ENCODE data around the gene MCC. TPM values are rescaled to one million over a fixed set of nuclear protein-coding genes. Genes with fewer than 3 reads are reported as not detected.

MCC gene
- total and polyA plus RNA-seq, 2 of the 4 experiments (the other 2 are of a cell fraction), result 5.0 to 20.6 TPM

DNA sequence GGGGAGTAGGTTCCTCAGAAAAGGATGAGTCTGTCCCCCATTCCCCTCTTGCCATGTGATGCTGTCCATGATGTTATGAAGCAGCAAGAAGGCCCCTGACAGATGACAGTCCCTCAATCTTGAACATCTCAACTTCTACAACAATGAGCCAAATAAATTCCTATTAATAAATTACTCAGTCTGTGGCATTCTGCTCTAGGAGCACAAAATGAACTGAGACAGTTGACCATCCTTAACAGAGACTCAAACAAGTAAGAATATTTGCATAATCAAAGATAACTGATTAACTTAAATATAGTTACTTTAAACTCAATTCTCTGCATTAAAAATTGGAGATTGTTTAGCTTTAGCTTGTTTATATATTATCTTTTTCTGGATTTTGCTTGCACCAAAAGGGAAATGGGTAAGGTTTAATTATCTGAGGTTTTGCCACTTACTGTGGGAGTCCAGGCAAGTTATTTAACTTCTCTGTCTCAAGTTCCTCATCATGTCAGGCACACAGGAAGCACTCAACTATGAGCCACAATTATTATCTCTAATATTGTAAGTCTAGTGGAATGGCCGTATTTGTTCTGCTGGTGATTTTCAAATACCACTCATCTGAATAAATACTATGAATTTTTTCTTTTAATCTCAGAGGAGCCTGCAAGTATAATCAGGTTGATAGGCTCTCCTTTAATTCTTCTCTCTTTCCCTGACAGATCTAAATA, 216.4 kb downstream of the MCC start (continued):
- no peak for TF ChIP-seq BHLHE40 (IDR thresholded peaks at IDR 0.05; ENCODE audit: low read depth, low read length)

DNA sequence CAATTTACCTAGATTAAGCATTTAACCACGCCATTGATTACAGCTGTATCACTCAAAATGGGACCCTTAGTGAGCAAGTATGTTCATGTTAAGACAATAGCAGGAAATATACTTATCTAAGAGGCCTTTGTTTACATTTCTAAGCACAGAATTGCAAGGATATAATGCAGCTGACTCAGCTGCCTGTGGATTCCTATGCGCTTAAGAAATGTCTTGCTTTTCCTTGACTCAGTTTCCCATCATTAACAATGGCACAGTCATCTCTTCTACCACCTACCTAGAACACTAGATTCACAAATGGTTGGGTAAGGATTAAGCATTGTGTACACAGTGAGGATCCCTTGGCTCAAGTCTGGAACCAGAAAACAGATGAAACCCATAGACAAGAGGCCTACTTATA, 217.2 kb downstream of the MCC start:
- Histone ChIP-seq H3K9me1 (ENCODE audit: insufficient read depth, low read length) (no peaks in the 10 kb centered on the region), H3K9ac (ENCODE audit: low read depth, low read length) (no peak overlapping the region), H2BK15ac (ENCODE audit: low read depth, low read length) (no peak overlapping the region), H3K18ac (ENCODE audit: low read depth, low read length) (peak overlapping the region; percentile 68; the same call in 1 of the 2 replicates), H3K79me1 (ENCODE audit: low read depth in 1 of 2, low read length in 2 of 2) (peaks cover 18 to 58% of the 10 kb centered on the region in 2 experiments; a peak in 3 of 4 replicates), H2AK5ac (ENCODE audit: low read depth, low read length) (peak overlapping the region; percentile 45; the same call in 1 of the 2 replicates), H3K56ac (ENCODE audit: extremely low read depth, insufficient read depth, low read length) (no peak overlapping the region), H3K4me2 (ENCODE audit: low read depth, low read length) (peak overlapping the region; percentile 36; the same call in 1 of the 2 replicates), H2AFZ (replicated peaks; ENCODE audit: low read length, poor library complexity) (no peak overlapping the region), H4K8ac (ENCODE audit: low read depth in 2 of 2, low read length in 2 of 2) (no peak overlapping the region), H3K4ac (ENCODE audit: low read depth, low read length) (no peak overlapping the region), H3K14ac (replicated peaks; ENCODE audit: low read depth, low read length) (no peak overlapping the region), H3K4me1 (ENCODE audit: control insufficient read depth, insufficient read depth, low read length) (peaks cover 10% of the 10 kb centered on the region), H3K4me3 (ENCODE audit: insufficient read depth, low read depth, low read length) (no peak overlapping the region), H4K91ac (ENCODE audit: insufficient read depth, low read depth, low read length) (no peak overlapping the region), H3K36me3 (ENCODE audit: control insufficient read depth, insufficient read depth, low read length) (no peaks in the 10 kb centered on the region), H3K27ac (ENCODE audit: insufficient read depth, low read length) (no peak overlapping the region), H2AK9ac (replicated peaks; ENCODE audit: low read depth, low read length, poor library complexity) (no peak overlapping the region), H2BK5ac (ENCODE audit: low read depth, low read length, poor library complexity, severe bottlenecking) (peak overlapping the region; percentile 49), H3K9me3 (ENCODE audit: control insufficient read depth, insufficient read depth, low read length) (no peaks in the 10 kb centered on the region), H2BK20ac (ENCODE audit: low read depth, low read length) (peak overlapping the region; percentile 21; the same call in 1 of the 2 replicates), H4K20me1 (ENCODE audit: insufficient read depth, low read length) (peaks cover 6% of the 10 kb centered on the region), H3K23ac (ENCODE audit: low read depth, low read length) (no peak overlapping the region), H2BK120ac (ENCODE audit: low read depth, low read length) (no peak overlapping the region), H3K27me3 (ENCODE audit: control insufficient read depth, insufficient read depth, low read length) (no peaks in the 10 kb centered on the region), H4K5ac (ENCODE audit: low read depth, low read length) (no peak overlapping the region)
- dilution Hi-C loops (cut with HindIII; ENCODE audit: low sequenced_read_pairs, unreplicated experiment), result no loop called here
- CTCF ChIA-PET, result no interaction called here
- peak; percentile 73 for DNase-seq
- no peak for TF ChIP-seq RAD21 (IDR thresholded peaks at IDR 0.05; ENCODE audit: low read length)
- peak; percentile 39; the same call in 1 of the 2 replicates for TF ChIP-seq FOS (IDR thresholded peaks at IDR 0.05; ENCODE audit: low read depth, low read length)
- TF ChIP-seq MAFK (IDR thresholded peaks at IDR 0.05; ENCODE audit: low read depth, low read length), result peak; percentile 82
- no CpG with 5 or more reads among the region's 2 CpGs for WGBS, 2 experiments (ENCODE audit: extremely low coverage in 2 of 2, insufficient read length in 1 of 2)
- ATAC-seq (ENCODE audit: low read depth), result peak; percentile 67
- no TSS peak for BruUV-seq (replicated peaks)
- in situ Hi-C loops (cut with MboI; ENCODE audit: low sequenced_read_pairs), result no loop called here
- intact Hi-C loops (cut with micrococcal nuclease), result loop anchor here (5.0 kb wide), 1 partner anchor 204 kb away; no protein-coding TSS in a partner anchor
- POLR2A ChIA-PET (ENCODE audit: unreplicated experiment), result no interaction called here
